Measurements from ENCODE around the gene FKBP3.
"Not testable (repeated sequence)": the region's sequence is repeated elsewhere in the genome, so short reads cannot be mapped to it uniquely, and the experiment has no call there.

FKBP3 gene

GRCh38 chr14:45112896-45113781 lies 21.1 kb downstream of the FKBP3 start:
- DNase-seq (ENCODE audit: low read depth) = no peak

GRCh38 chr14:45104561-45104960 lies 29.7 kb downstream of the FKBP3 start:
- no peak for DNase-seq (ENCODE audit: low read depth)

GRCh38 chr14:45103806-45104205 lies 30.5 kb downstream of the FKBP3 start:
- no peak for DNase-seq (ENCODE audit: low read depth)

GRCh38 chr14:45096218-45096617 lies 38.1 kb downstream of the FKBP3 start:
- no peak for DNase-seq (ENCODE audit: low read depth)

- no peak for DNase-seq (ENCODE audit: low read depth)
Measured at GRCh38 chr14:45095143-45095542, 39.1 kb downstream of the FKBP3 start.

GRCh38 chr14:45094275-45094674 lies 40.0 kb downstream of the FKBP3 start:
- no peak for DNase-seq (ENCODE audit: low read depth)

GRCh38 chr14:45091710-45092109 lies 42.6 kb downstream of the FKBP3 start:
- no peak for DNase-seq (ENCODE audit: low read depth)

GRCh38 chr14:45089813-45090212 lies 44.5 kb downstream of the FKBP3 start:
- no peak for DNase-seq (ENCODE audit: low read depth)

GRCh38 chr14:45084946-45085346 lies 49.3 kb downstream of the FKBP3 start:
- no peak for DNase-seq (ENCODE audit: low read depth)

GRCh38 chr14:45083976-45084722 lies 50.1 kb downstream of the FKBP3 start, which contains the start of gene PRPF39:
Gene PRPF39, plus strand, starts transcription at chr14:45084116. Its CDS starts 11,124 bp downstream, at chr14:45095240.
- DNase-seq (ENCODE audit: low read depth) = peak; percentile 92

- no peak for DNase-seq (ENCODE audit: low read depth)
Measured at GRCh38 chr14:45083617-45083975, 50.7 kb downstream of the FKBP3 start.

- DNase-seq (ENCODE audit: low read depth) = no peak
Measured at GRCh38 chr14:45082420-45082819, 51.9 kb downstream of the FKBP3 start.

- not testable (repeated sequence) for DNase-seq (ENCODE audit: low read depth)
Measured at GRCh38 chr14:45081096-45081495, 53.2 kb downstream of the FKBP3 start.

GRCh38 chr14:45080416-45080968 lies 53.8 kb downstream of the FKBP3 start:
- not testable (repeated sequence) for DNase-seq (ENCODE audit: low read depth)

- no peak for DNase-seq (ENCODE audit: low read depth)
Measured at GRCh38 chr14:45078323-45078722, 56.0 kb downstream of the FKBP3 start.

- no peak for DNase-seq (ENCODE audit: low read depth)
Measured at GRCh38 chr14:45073231-45073879, 60.9 kb downstream of the FKBP3 start.

GRCh38 chr14:45072126-45072525 lies 62.2 kb downstream of the FKBP3 start:
- no peak for DNase-seq (ENCODE audit: low read depth)

GRCh38 chr14:45070215-45070614 lies 64.1 kb downstream of the FKBP3 start:
- DNase-seq (ENCODE audit: low read depth) = no peak

GRCh38 chr14:45068396-45068795 lies 65.9 kb downstream of the FKBP3 start:
- no peak for DNase-seq (ENCODE audit: low read depth)

- DNase-seq (ENCODE audit: low read depth) = no peak
Measured at GRCh38 chr14:45066667-45067066, 67.6 kb downstream of the FKBP3 start.

GRCh38 chr14:45065956-45066355 lies 68.3 kb downstream of the FKBP3 start:
- no peak for DNase-seq (ENCODE audit: low read depth)

Data from activated gamma-delta T cell treated with anti-CD3 and anti-CD28 coated beads, Interleukin-2, amount 50 U/mL, for 16 hours (primary cell).